ENCODE measurements around the gene PRSS57.
A peak's percentile ranks its signal among the peaks of the same experiment; 100 is the strongest.
"Not testable (repeated sequence)": the region's sequence is repeated elsewhere in the genome, so short reads cannot be mapped to it uniquely, and the experiment has no call there.

The PRSS57 gene

GRCh38 chr19:695352-695949, at the start of gene PRSS57:
PRSS57 (minus strand) TSS chr19:695452; CDS start chr19:695430, 22 bp downstream.
- no peak for DNase-seq

GRCh38 chr19:743168-743687, 48.0 kb upstream of the PRSS57 start:
- DNase-seq: no peak

GRCh38 chr19:742540-743075, 47.4 kb upstream of the PRSS57 start:
- no peak for DNase-seq

- DNase-seq: no peak
These were observed 46.4 kb upstream of the PRSS57 start for GRCh38 chr19:741506-742131.

GRCh38 chr19:740816-741505, 45.7 kb upstream of the PRSS57 start:
- DNase-seq: not testable (repeated sequence)

- no peak for DNase-seq
These were observed 44.9 kb upstream of the PRSS57 start for GRCh38 chr19:739998-740715.

GRCh38 chr19:738509-739128, 43.4 kb upstream of the PRSS57 start:
- DNase-seq: no peak

GRCh38 chr19:737591-738093, 42.4 kb upstream of the PRSS57 start:
- DNase-seq: peak; percentile 64

GRCh38 chr19:736125-736524, 40.9 kb upstream of the PRSS57 start:
- no peak for DNase-seq

GRCh38 chr19:734716-735115, 39.5 kb upstream of the PRSS57 start:
- DNase-seq: no peak

- DNase-seq: no peak
These were observed 37.2 kb upstream of the PRSS57 start for GRCh38 chr19:732148-733069.

- DNase-seq: no peak
These were observed 35.7 kb upstream of the PRSS57 start for GRCh38 chr19:731000-731399.

- no peak for DNase-seq
These were observed 34.9 kb upstream of the PRSS57 start for GRCh38 chr19:729965-730668.

- not testable (repeated sequence) for DNase-seq
These were observed 34.3 kb upstream of the PRSS57 start for GRCh38 chr19:729564-729963.

- no peak for DNase-seq
These were observed 32.8 kb upstream of the PRSS57 start for GRCh38 chr19:728011-728410.

GRCh38 chr19:726993-727956, 32.0 kb upstream of the PRSS57 start:
- DNase-seq: no peak

- no peak for DNase-seq
These were observed 30.3 kb upstream of the PRSS57 start for GRCh38 chr19:725461-726089.

GRCh38 chr19:723714-724113, 28.5 kb upstream of the PRSS57 start:
- DNase-seq: no peak

GRCh38 chr19:723247-723646, 28.0 kb upstream of the PRSS57 start:
- DNase-seq: no peak
